ENCODE results near the gene KIF16B. TPM values are rescaled to one million over a fixed set of nuclear protein-coding genes. Genes with fewer than 3 reads are reported as not detected.
A peak's percentile ranks its signal among the peaks of the same experiment; 100 is the strongest.
"Not testable (repeated sequence)": the region's sequence is repeated elsewhere in the genome, so short reads cannot be mapped to it uniquely, and the experiment has no call there.

Gene KIF16B
- polyA plus RNA-seq, 6 donors from 2014 or later, result 3.2 to 7.1 (median 5.1) TPM

- Mint-ChIP-seq H3K4me1 (no peaks in the 10 kb centered on the region), H3K4me3 (no peak overlapping the region), H3K27me3 (peaks cover 16 to 41% (median 27%) of the 10 kb centered on the region in 3 donors), H3K9me3 (peaks cover 0 to 8% (median 2%) of the 10 kb centered on the region in 7 donors), H3K27ac (no peak overlapping the region), H3K36me3 (no peaks in the 10 kb centered on the region)
- no peak for ATAC-seq (ENCODE audit: low read depth in 2 of 2)
- DNase-seq, result no peak
These were observed 35.8 kb upstream of the KIF16B start for GRCh38 chr20:16609066-16609465.

GRCh38 chr20:16608277-16608650, 35.0 kb upstream of the KIF16B start:
- Mint-ChIP-seq H3K4me3 (no peak overlapping the region), H3K27ac (no peak overlapping the region), H3K4me1 (no peaks in the 10 kb centered on the region), H3K27me3 (peaks cover 16 to 41% (median 27%) of the 10 kb centered on the region in 3 donors), H3K9me3 (peaks cover 0 to 8% (median 2%) of the 10 kb centered on the region in 7 donors), H3K36me3 (no peaks in the 10 kb centered on the region)
- ATAC-seq (ENCODE audit: low read depth in 2 of 2) (no peak), DNase-seq (no peak)

- H3K36me3 Mint-ChIP-seq, result no peaks in the 10 kb centered on the region
- H3K27me3 Mint-ChIP-seq, result peaks cover 16 to 41% (median 27%) of the 10 kb centered on the region in 3 donors
- no peak overlapping the region for H3K4me3 Mint-ChIP-seq
- no peak for DNase-seq
- H3K4me1 Mint-ChIP-seq, result no peaks in the 10 kb centered on the region
- H3K9me3 Mint-ChIP-seq, result peaks cover 0 to 8% (median 2%) of the 10 kb centered on the region in 7 donors
- peak overlapping the region in 1 of 6 donors; percentile 25 for H3K27ac Mint-ChIP-seq
- ATAC-seq (ENCODE audit: low read depth in 2 of 2), result no peak
These were observed 34.4 kb upstream of the KIF16B start for GRCh38 chr20:16607364-16608276.

- peaks cover 18 to 38% (median 28%) of the 10 kb centered on the region in 3 donors for H3K27me3 Mint-ChIP-seq
- no peak for DNase-seq
- no peaks in the 10 kb centered on the region for H3K4me1 Mint-ChIP-seq
- no peaks in the 10 kb centered on the region for H3K36me3 Mint-ChIP-seq
- peak overlapping the region in 1 of 6 donors; percentile 5 for H3K27ac Mint-ChIP-seq
- peaks cover 0 to 8% (median 2%) of the 10 kb centered on the region in 7 donors for H3K9me3 Mint-ChIP-seq
- no peak for ATAC-seq (ENCODE audit: low read depth in 2 of 2)
- no peak overlapping the region for H3K4me3 Mint-ChIP-seq
These were observed 33.3 kb upstream of the KIF16B start for GRCh38 chr20:16606468-16607070.

- Mint-ChIP-seq H3K27ac (no peak overlapping the region), H3K27me3 (peaks cover 9 to 25% (median 20%) of the 10 kb centered on the region in 3 donors), H3K9me3 (peaks cover 0 to 2% (median 0%) of the 10 kb centered on the region in 7 donors), H3K4me1 (no peaks in the 10 kb centered on the region), H3K36me3 (no peaks in the 10 kb centered on the region), H3K4me3 (no peak overlapping the region)
- ATAC-seq (ENCODE audit: low read depth in 2 of 2) (no peak), DNase-seq (no peak)
These were observed 27.8 kb upstream of the KIF16B start for GRCh38 chr20:16601047-16601446.

- H3K36me3 Mint-ChIP-seq, result no peaks in the 10 kb centered on the region
- H3K27ac Mint-ChIP-seq, result no peak overlapping the region
- H3K4me3 Mint-ChIP-seq, result no peak overlapping the region
- no peak for ATAC-seq (ENCODE audit: low read depth in 2 of 2)
- no peaks in the 10 kb centered on the region for H3K9me3 Mint-ChIP-seq
- DNase-seq, result no peak
- peaks cover 14 to 27% (median 27%) of the 10 kb centered on the region in 3 donors for H3K27me3 Mint-ChIP-seq
- H3K4me1 Mint-ChIP-seq, result no peaks in the 10 kb centered on the region
These were observed 26.0 kb upstream of the KIF16B start for GRCh38 chr20:16599257-16599656.

GRCh38 chr20:16596991-16597390, 23.7 kb upstream of the KIF16B start:
- Mint-ChIP-seq H3K27ac (no peak overlapping the region), H3K27me3 (peaks cover 32 to 42% (median 39%) of the 10 kb centered on the region in 3 donors), H3K9me3 (no peaks in the 10 kb centered on the region), H3K4me3 (no peak overlapping the region), H3K4me1 (no peaks in the 10 kb centered on the region), H3K36me3 (no peaks in the 10 kb centered on the region)
- no peak for DNase-seq
- ATAC-seq (ENCODE audit: low read depth in 2 of 2), result no peak

GRCh38 chr20:16596404-16596803, 23.2 kb upstream of the KIF16B start:
- not testable (repeated sequence) for ATAC-seq (ENCODE audit: low read depth in 2 of 2); DNase-seq

GRCh38 chr20:16595376-16595775, 22.1 kb upstream of the KIF16B start:
- no peaks in the 10 kb centered on the region for H3K36me3 Mint-ChIP-seq
- H3K4me3 Mint-ChIP-seq, result no peak overlapping the region
- no peaks in the 10 kb centered on the region for H3K4me1 Mint-ChIP-seq
- no peak for ATAC-seq (ENCODE audit: low read depth in 2 of 2)
- H3K27me3 Mint-ChIP-seq, result peaks cover 31 to 40% (median 39%) of the 10 kb centered on the region in 3 donors
- H3K9me3 Mint-ChIP-seq, result no peaks in the 10 kb centered on the region
- no peak for DNase-seq
- no peak overlapping the region for H3K27ac Mint-ChIP-seq

More at GRCh38 chr20:16596404-16596803, 23.2 kb upstream of the KIF16B start:
- peaks cover 36 to 38% (median 36%) of the 10 kb centered on the region in 3 donors for H3K27me3 Mint-ChIP-seq
- not testable (repeated sequence) for H3K27ac Mint-ChIP-seq, H3K9me3 Mint-ChIP-seq, H3K4me1 Mint-ChIP-seq, H3K36me3 Mint-ChIP-seq, H3K4me3 Mint-ChIP-seq

- DNase-seq, result no peak
- H3K9me3 Mint-ChIP-seq, result no peaks in the 10 kb centered on the region
- H3K27me3 Mint-ChIP-seq, result peaks cover 29 to 63% (median 46%) of the 10 kb centered on the region in 3 donors
- no peak overlapping the region for H3K4me3 Mint-ChIP-seq
- H3K36me3 Mint-ChIP-seq, result no peaks in the 10 kb centered on the region
- H3K27ac Mint-ChIP-seq, result no peak overlapping the region
- peaks cover 0 to 2% (median 0%) of the 10 kb centered on the region in 3 donors for H3K4me1 Mint-ChIP-seq
- ATAC-seq (ENCODE audit: low read depth in 2 of 2), result no peak
These were observed 16.9 kb upstream of the KIF16B start for GRCh38 chr20:16590041-16590633.

- peaks cover 29 to 63% (median 46%) of the 10 kb centered on the region in 3 donors for H3K27me3 Mint-ChIP-seq
- no peak for DNase-seq
- H3K36me3 Mint-ChIP-seq, result no peaks in the 10 kb centered on the region
- no peak for ATAC-seq (ENCODE audit: low read depth in 2 of 2)
- H3K27ac Mint-ChIP-seq, result no peak overlapping the region
- H3K9me3 Mint-ChIP-seq, result no peaks in the 10 kb centered on the region
- H3K4me3 Mint-ChIP-seq, result no peak overlapping the region
- H3K4me1 Mint-ChIP-seq, result peaks cover 0 to 2% (median 0%) of the 10 kb centered on the region in 3 donors
These were observed 16.4 kb upstream of the KIF16B start for GRCh38 chr20:16589623-16590022.

- DNase-seq (no peak), ATAC-seq (ENCODE audit: low read depth in 2 of 2) (no peak)
- Mint-ChIP-seq H3K36me3 (no peaks in the 10 kb centered on the region), H3K27me3 (peaks cover 31 to 63% (median 48%) of the 10 kb centered on the region in 3 donors), H3K27ac (no peak overlapping the region), H3K4me1 (peaks cover 0 to 2% (median 0%) of the 10 kb centered on the region in 3 donors), H3K4me3 (no peak overlapping the region), H3K9me3 (no peaks in the 10 kb centered on the region)
These were observed 15.0 kb upstream of the KIF16B start for GRCh38 chr20:16588241-16588640.

- no peak overlapping the region for H3K27ac Mint-ChIP-seq
- H3K9me3 Mint-ChIP-seq, result no peaks in the 10 kb centered on the region
- peaks cover 0 to 2% (median 0%) of the 10 kb centered on the region in 3 donors for H3K4me1 Mint-ChIP-seq
- DNase-seq, result no peak
- no peaks in the 10 kb centered on the region for H3K36me3 Mint-ChIP-seq
- no peak for ATAC-seq (ENCODE audit: low read depth in 2 of 2)
- H3K4me3 Mint-ChIP-seq, result no peak overlapping the region
- peaks cover 29 to 58% (median 45%) of the 10 kb centered on the region in 3 donors for H3K27me3 Mint-ChIP-seq
These were observed 13.8 kb upstream of the KIF16B start for GRCh38 chr20:16587066-16587465.
